Spleen (tissue), 11 donors: ENCODE results near the gene NKX2-4. TPM values are rescaled to one million over a fixed set of nuclear protein-coding genes. Genes with fewer than 3 reads are reported as not detected.

ENCODE experiments used
- DNase-seq: peaks from one replicate; pipeline ENCODE4 v3.0.0-alpha.2; 2020
- H3K27ac ChIP-seq, 8 donors: fragments of 200-600 bp; sonication (generic) in 7 of 8; 1 replicate in 4 of 8; 2 replicates in 4 of 8; pipeline versions ENCODE4 v1.5.0 to v1.8.0; 2016 to 2021; ENCODE audit warnings: inconsistent platforms in 4 of 8, mild to moderate bottlenecking in 4 of 8, moderate library complexity in 1 of 8
- H3K27me3 ChIP-seq, 7 donors: fragments of 200-600 bp; sonication (generic) in 6 of 7; replicated peaks in 1 of 7; 1 replicate in 4 of 7; 2 replicates in 3 of 7; pipeline versions ENCODE4 v1.5.0 to v1.8.0; 2016 to 2021; ENCODE audit warnings: inconsistent platforms in 3 of 7, mild to moderate bottlenecking in 1 of 7
- H3K36me3 ChIP-seq, 6 donors: fragments of 200-600 bp; sonication (generic) in 5 of 6; 1 replicate in 4 of 6; 2 replicates in 2 of 6; pipeline versions ENCODE4 v1.5.0 to v1.8.0; 2016 to 2021; ENCODE audit warnings: inconsistent platforms in 2 of 6
- H3K4me1 ChIP-seq, 6 donors: fragments of 200-600 bp; sonication (generic) in 5 of 6; 1 replicate in 3 of 6; 2 replicates in 3 of 6; pipeline versions ENCODE4 v1.5.0 to v1.8.0; 2016 to 2021; ENCODE audit warnings: inconsistent platforms in 3 of 6
- H3K4me3 ChIP-seq, 8 donors: fragments of 200-600 bp; sonication (generic) in 7 of 8; 1 replicate in 4 of 8; 2 replicates in 4 of 8; pipeline versions ENCODE4 v1.5.0 to v1.8.0; 2016 to 2021; ENCODE audit warnings: inconsistent platforms in 4 of 8, mild to moderate bottlenecking in 4 of 8, moderate library complexity in 2 of 8
- H3K9me3 ChIP-seq, 8 donors: fragments of 200-600 bp; sonication (generic) in 7 of 8; 1 replicate in 4 of 8; 2 replicates in 4 of 8; pipeline versions ENCODE4 v1.5.0 to v1.8.0; 2016 to 2021; ENCODE audit warnings: inconsistent platforms in 4 of 8
- CTCF ChIP-seq, 11 experiments: fragments of 200-600 bp in 7 of 11; fragments of 450-650 bp in 4 of 11; sonication (generic) in 4 of 11; IDR thresholded peaks in 8 of 11; conservative IDR thresholded peaks in 3 of 11; 1 replicate in 7 of 11; 2 replicates in 4 of 11; pipeline versions ENCODE4 v1.4.0 to v1.8.0; 2016 to 2021; ENCODE audit warnings: antibody characterized with exemption in 11 of 11, inconsistent platforms in 4 of 11, mild to moderate bottlenecking in 1 of 11
- POLR2A ChIP-seq, 3 donors: fragments of 450-650 bp; IDR thresholded peaks; one replicate each; pipeline ENCODE4 v1.5.1; 2017; ENCODE audit warnings: antibody characterized with exemption in 3 of 3, mild to moderate bottlenecking in 1 of 3
- POLR2AphosphoS5 ChIP-seq, 3 donors: sonication (generic); formaldehyde crosslinking; IDR thresholded peaks; one replicate each; pipeline ENCODE4 v1.5.1; 2017; ENCODE audit warnings: antibody characterized with exemption in 3 of 3
- WGBS, 5 donors: extraction: QIAGEN DNeasy Blood & Tissue Kit in 3 of 5; methylation state at CpG; one replicate each; pipeline versions ENCODE4 v1.1.5 to v1.1.7; 2013 to 2018; 5-methylcytosine and 5-hydroxymethylcytosine counted together
- intact Hi-C: fragments of 100-400 bp; cut with DNase I; formaldehyde crosslinking; loops from one replicate; pipeline ENCODE4 v1.15.0; 2023; ENCODE audit warnings: low total_unique reads
- polyA plus RNA-seq, 3 donors: library from polyadenylated mRNA; stranded (reverse); fragments of 200-250 nt; gene quantifications; one replicate each; pipeline ENCODE4 v1.2.1, GENCODE V29; 2013
- total RNA-seq, 7 donors: library from RNA; depleted of rRNA in 3 of 7; stranded (reverse); fragments of >200 nt in 3 of 7; fragmentation: NEBNext Ultra II Directional in 4 of 7; extraction: Animal tissue kit (Norgen Biotek cat#: 25700) in 4 of 7; gene quantifications; one replicate each; pipeline versions ENCODE4 v1.1.0 to v1.2.1, GENCODE V29; 2016 to 2021
- donor health status: healthy with polysubstance abuse.
- donor health status: DM: no; HTN: no; CAD: no; lungs with moderate emphysema.
- donor health status: DM: no; HTN: no; CAD: no.
- donor health status: Bipolar disorder and iron deficiency.
- donor health status: healthy.
- donor health status: DM: no; HTN: no; CAD: no.
- donor health status: DM: yes; HTN: yes; CAD: no.

The NKX2-4 gene
- total and polyA plus RNA-seq, 10 donors: not detected

DNA sequence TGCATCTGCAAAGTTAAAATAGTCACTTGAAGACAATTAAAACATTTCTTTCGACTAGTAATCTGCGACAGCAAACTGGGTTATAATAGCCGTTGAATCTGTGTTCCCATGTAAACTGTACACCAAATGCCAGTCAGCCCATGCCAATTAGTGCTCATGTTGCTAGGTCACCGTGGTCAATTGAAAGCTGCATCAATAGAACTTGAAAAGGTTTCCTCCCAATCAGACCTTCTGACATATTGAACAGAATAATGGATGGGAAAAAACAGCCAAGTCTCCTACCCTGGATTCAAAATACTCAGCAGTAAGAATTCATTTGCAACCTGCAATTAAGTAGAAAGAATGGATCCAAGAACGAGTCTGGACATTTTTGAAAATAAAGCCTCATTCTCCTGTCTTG, 11.2 kb downstream of the NKX2-4 start:
- Histone ChIP-seq H3K4me3 (no peak overlapping the region), H3K4me1 (no peaks in the 10 kb centered on the region), H3K27me3 (peaks cover 0 to 7% (median 1%) of the 10 kb centered on the region in 7 donors), H3K9me3 (no peaks in the 10 kb centered on the region), H3K27ac (no peak overlapping the region), H3K36me3 (peaks cover 4 to 100% (median 71%) of the 10 kb centered on the region in 6 donors)
- intact Hi-C loops: no loop called here
- WGBS, 5 donors: 93 to 99% (median 97%) methylated on average over 5 of the region's 5 CpGs
- TF ChIP-seq POLR2AphosphoS5 (IDR thresholded peaks at IDR 0.05): no peak
- no peak for TF ChIP-seq CTCF (IDR thresholded peaks at IDR 0.05 in 8 of 11, conservative IDR thresholded peaks at IDR 0.05 in 3 of 11)
- no peak for TF ChIP-seq POLR2A (IDR thresholded peaks at IDR 0.05)
- no peak for DNase-seq

GRCh38 chr20:21384308-21384892, 12.9 kb downstream of the NKX2-4 start:
- peaks cover 4 to 100% (median 70%) of the 10 kb centered on the region in 6 donors for H3K36me3 ChIP-seq
- no peak for TF ChIP-seq CTCF (IDR thresholded peaks at IDR 0.05 in 8 of 11, conservative IDR thresholded peaks at IDR 0.05 in 3 of 11)
- no peak for TF ChIP-seq POLR2AphosphoS5 (IDR thresholded peaks at IDR 0.05)
- no peak for TF ChIP-seq POLR2A (IDR thresholded peaks at IDR 0.05)
- H3K4me3 ChIP-seq: no peak overlapping the region
- no peaks in the 10 kb centered on the region for H3K27me3 ChIP-seq
- WGBS, 5 donors: 92 to 98% (median 97%) methylated on average over 5 of the region's 5 CpGs
- DNase-seq: no peak
- H3K4me1 ChIP-seq: no peaks in the 10 kb centered on the region
- intact Hi-C loops: no loop called here
- H3K9me3 ChIP-seq: no peaks in the 10 kb centered on the region
- H3K27ac ChIP-seq: no peak overlapping the region

DNA sequence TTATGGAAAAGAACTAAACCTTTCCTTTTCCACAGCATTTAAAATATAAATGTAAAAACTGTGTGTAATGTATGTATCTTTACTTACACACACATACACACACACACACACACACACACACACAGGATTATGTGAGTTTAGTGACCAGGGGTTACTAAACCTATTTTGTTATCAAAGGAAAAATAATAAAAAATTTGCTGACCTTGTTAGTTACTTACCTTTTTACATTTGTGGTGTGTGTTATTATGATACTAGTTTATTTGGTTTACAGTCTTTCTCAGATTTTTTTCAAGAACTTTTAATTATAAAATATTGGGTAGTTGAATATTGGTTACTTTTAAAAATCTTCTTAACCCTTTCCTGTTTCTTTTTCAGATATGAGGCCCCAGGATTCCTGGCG, 15.7 kb downstream of the NKX2-4 start:
- intact Hi-C loops: no loop called here
- Histone ChIP-seq H3K27me3 (no peaks in the 10 kb centered on the region), H3K27ac (no peak overlapping the region), H3K4me1 (no peaks in the 10 kb centered on the region), H3K4me3 (no peak overlapping the region), H3K9me3 (no peaks in the 10 kb centered on the region), H3K36me3 (peaks cover 3 to 99% (median 53%) of the 10 kb centered on the region in 6 donors)
- DNase-seq: no peak
- WGBS, 5 donors: 85 to 96% (median 94%) methylated on average over 1 of the region's 1 CpG
- TF ChIP-seq POLR2AphosphoS5 (IDR thresholded peaks at IDR 0.05): no peak

GRCh38 chr20:21380711-21381110, 16.6 kb downstream of the NKX2-4 start:
- H3K36me3 ChIP-seq: peaks cover 0 to 99% (median 45%) of the 10 kb centered on the region in 6 donors
- DNase-seq: no peak
- H3K4me1 ChIP-seq: no peaks in the 10 kb centered on the region
- 83 to 99% (median 94%) methylated on average over 2 of the region's 2 CpGs for WGBS, 5 donors
- TF ChIP-seq POLR2AphosphoS5 (IDR thresholded peaks at IDR 0.05) (no peak), CTCF (IDR thresholded peaks at IDR 0.05 in 8 of 11, conservative IDR thresholded peaks at IDR 0.05 in 3 of 11) (no peak), POLR2A (IDR thresholded peaks at IDR 0.05) (no peak)
- intact Hi-C loops: no loop called here
- H3K27ac ChIP-seq: no peak overlapping the region
- no peaks in the 10 kb centered on the region for H3K9me3 ChIP-seq
- no peaks in the 10 kb centered on the region for H3K27me3 ChIP-seq
- H3K4me3 ChIP-seq: no peak overlapping the region
